GM12878 (cell line): ENCODE results near the gene NCAPH2. TPM values are rescaled to one million over a fixed set of nuclear protein-coding genes. Genes with fewer than 3 reads are reported as not detected.

ENCODE experiments used
- ATAC-seq: fragments of 200-7000 bp; cut with Tn5 transposase; 3 replicates; pipeline ENCODE4 v1.9.1; 2020; ENCODE audit warnings: mild to moderate bottlenecking, moderate library complexity
- BruUV-seq: library from RNA; stranded (reverse); fragments of 400-500 nt; replicated peaks from 2 replicates; lab custom pipeline; 2021; lab: Mats Ljungman, UMichigan
- CTCF ChIA-PET: fragments of 300-600 bp; sonication (Branson Sonifier 250); formaldehyde crosslinking; extraction: SDS; loops from one replicate; lab custom pipeline; 2021; ENCODE audit warnings: inconsistent platforms; lab: Yijun Ruan, JAX
- POLR2A ChIA-PET: fragments of 350-600 bp; formaldehyde crosslinking; extraction: SDS; loops from one replicate; lab custom pipeline; 2021; ENCODE audit warnings: inconsistent platforms; lab: Charles Lee
- RAD21 ChIA-PET: fragments of 300-600 bp; sonication (Branson Sonifier 250); formaldehyde crosslinking; loops from one replicate; lab custom pipeline; 2023; ENCODE audit warnings: antibody characterized with exemption; ENCODE audit not compliant: unreplicated experiment; lab: Charles Lee
- SMC1A ChIA-PET: fragments of 300-600 bp; sonication (Branson Sonifier 250); formaldehyde crosslinking; loops from one replicate; lab custom pipeline; 2023; ENCODE audit not compliant: unreplicated experiment, uncharacterized antibody; lab: Charles Lee
- DNase-seq: peaks from one replicate; pipeline ENCODE4 v3.0.0-alpha.2; 2011; ENCODE audit warnings: low read depth, low spot score
- FAIRE-seq: peaks from 3 replicates; lab custom pipeline; 2011; peaks lifted over from hg19 to GRCh38; lab: Jason Lieb, UNC
- H2AFZ ChIP-seq: 2 replicates; pipeline ENCODE4 v1.6.0; 2011; ENCODE audit warnings: low read depth, low read length, control low read depth; ENCODE audit not compliant: control insufficient read depth
- H3K27ac ChIP-seq: 2 replicates; pipeline ENCODE4 v1.5.1; 2011; ENCODE audit warnings: control low read depth; ENCODE audit not compliant: control insufficient read depth, insufficient read depth
- H3K27me3 ChIP-seq, 2 experiments: replicated peaks in 1 of 2; 2 replicates each; pipeline versions ENCODE4 v1.6.0 to v1.6.1; 2011; ENCODE audit warnings: low read length in 1 of 2; ENCODE audit not compliant: control insufficient read depth in 2 of 2, insufficient read depth in 2 of 2
- H3K36me3 ChIP-seq, 2 experiments: 2 replicates each; pipeline ENCODE4 v1.5.1; 2011; ENCODE audit warnings: low read length in 1 of 2; ENCODE audit not compliant: control insufficient read depth in 2 of 2, insufficient read depth in 2 of 2
- H3K4me1 ChIP-seq: 2 replicates; pipeline ENCODE4 v1.6.1; 2011; ENCODE audit warnings: mild to moderate bottlenecking, low read length, moderate library complexity, mixed read lengths; ENCODE audit not compliant: control insufficient read depth, insufficient read depth
- H3K4me2 ChIP-seq: 2 replicates; pipeline ENCODE4 v1.6.0; 2011; ENCODE audit warnings: control low read depth; ENCODE audit not compliant: control insufficient read depth, insufficient read depth
- H3K4me3 ChIP-seq: fragments of 200-600 bp; sonication (generic); 2 replicates; pipeline ENCODE4 v1.5.1; 2016
- H3K79me2 ChIP-seq: 2 replicates; pipeline ENCODE4 v1.6.0; 2011; ENCODE audit warnings: low read length; ENCODE audit not compliant: control insufficient read depth, insufficient read depth
- H3K9ac ChIP-seq: 2 replicates; pipeline ENCODE4 v1.8.0; 2011; ENCODE audit warnings: low read length, control low read depth, mixed read lengths; ENCODE audit not compliant: control insufficient read depth, insufficient read depth
- H3K9me3 ChIP-seq: replicated peaks from 3 replicates; pipeline ENCODE4 v1.5.1; 2011; ENCODE audit warnings: mild to moderate bottlenecking, low read length; ENCODE audit not compliant: control insufficient read depth, insufficient read depth
- H4K20me1 ChIP-seq: 2 replicates; pipeline ENCODE4 v1.6.0; 2011; ENCODE audit not compliant: control insufficient read depth, insufficient read depth
- RB1 ChIP-seq: fragments of 450-650 bp; formaldehyde crosslinking; IDR thresholded peaks from 2 replicates; pipeline ENCODE4 v1.6.1; 2017; ENCODE audit warnings: mild to moderate bottlenecking, borderline replicate concordance
- RELA ChIP-seq: fragments of 450-650 bp; IDR thresholded peaks from 2 replicates; pipeline ENCODE4 v1.8.0; 2014; ENCODE audit warnings: borderline replicate concordance; ENCODE audit not compliant: partially characterized antibody
- RUNX3 ChIP-seq: IDR thresholded peaks from 2 replicates; pipeline ENCODE4 v1.6.1; 2012; ENCODE audit warnings: low read length, inconsistent platforms
- SPI1 ChIP-seq: IDR thresholded peaks from 2 replicates; pipeline ENCODE4 v1.6.1; 2011; ENCODE audit warnings: low read depth, mild to moderate bottlenecking, low read length, moderate library complexity, borderline replicate concordance; ENCODE audit not compliant: insufficient read depth
- SREBF2 ChIP-seq: IDR thresholded peaks from 2 replicates; pipeline ENCODE4 v1.6.1; 2012; ENCODE audit warnings: mild to moderate bottlenecking, low read length
- YBX1 ChIP-seq: fragments of 450-650 bp; IDR thresholded peaks from 2 replicates; pipeline ENCODE4 v1.6.1; 2016; ENCODE audit warnings: antibody characterized with exemption
- WGBS: methylation state at CpG from one replicate; pipeline ENCODE4 v1.1.6; 2016; ENCODE audit warnings: low lambda C conversion rate; ENCODE audit not compliant: insufficient replicate concordance, insufficient coverage; ENCODE audit errors: missing lambda C conversion rate; 5-methylcytosine and 5-hydroxymethylcytosine counted together
- in situ Hi-C: fragments of 300-500 bp; cut with MboI; formaldehyde crosslinking; loops from 9 replicates; pipeline ENCODE4 v1.14.3; 2018; ENCODE audit warnings: mixed read lengths
- intact Hi-C: fragments of 100-400 bp; cut with micrococcal nuclease; formaldehyde crosslinking; loops from one replicate; pipeline ENCODE4 v1.14.2; 2022; ENCODE audit not compliant: unreplicated experiment
- polyA plus RNA-seq, 11 experiments: library from polyadenylated mRNA; depleted of rRNA in 4 of 11; unstranded in 6 of 11; stranded (reverse) in 5 of 11; fragments of >200 nt; fragmentation: Nextera tagmentation in 4 of 11; fragmentation: Illumina TruSeq in 1 of 11; extraction: Ambion mirVana in 4 of 11; extraction: Trizol in 1 of 11; gene quantifications; 1 replicate in 1 of 11; 2 replicates in 10 of 11; pipeline versions ENCODE4 v1.2.1 to v1.2.3, GENCODE V29; 2011 to 2016; ENCODE audit warnings: inconsistent platforms in 2 of 11, missing spikeins in 2 of 11, low read depth in 1 of 11
- total RNA-seq, 4 experiments: library from RNA; depleted of rRNA in 3 of 4; stranded (reverse); fragments of >200 nt in 3 of 4; fragmentation: Illumina TruSeq in 1 of 4; extraction: Trizol in 1 of 4; gene quantifications; 2 replicates each; pipeline versions ENCODE4 v1.2.1 to v1.2.3, GENCODE V29; 2013 to 2021
- TF ChIP-seq, protein P1 (sequence below): fragments of 150-350 bp; IDR thresholded peaks from 2 replicates; pipeline ENCODE4 v1.6.1; 2016; ENCODE audit warnings: low read depth, low read length
- TF ChIP-seq, protein P2 (sequence below): fragments of 450-650 bp; IDR thresholded peaks from 2 replicates; pipeline ENCODE4 v1.6.1; 2017; ENCODE audit warnings: antibody characterized with exemption, mild to moderate bottlenecking, moderate library complexity

Gene NCAPH2
- total and polyA plus RNA-seq, 10 of the 15 experiments (the other 5 are each of a cell fraction or from before 2014, with no cell fraction given) = 5.0 to 110 (median 59.9) TPM

DNA sequence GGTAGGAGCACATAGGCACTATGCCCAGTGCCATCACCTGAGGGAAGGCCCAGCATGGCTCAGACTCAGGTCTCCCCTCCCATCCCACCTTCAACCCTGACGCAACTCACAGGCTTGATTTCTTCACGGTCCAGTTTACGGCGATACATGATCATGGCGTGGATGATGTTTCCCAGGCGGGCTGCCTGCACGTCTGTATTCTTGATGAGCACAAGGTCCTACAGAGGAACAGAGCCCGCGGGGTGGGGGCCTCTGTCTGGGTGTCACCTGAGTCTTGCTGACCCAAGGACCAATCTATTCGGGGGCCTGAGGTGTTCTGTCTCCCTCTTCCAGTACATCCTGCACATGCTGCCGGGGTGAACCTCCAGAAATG is 66.3 kb downstream of the NCAPH2 start:
- no peak overlapping the region for H3K4me3 ChIP-seq
- intact Hi-C loops (no loop called here), in situ Hi-C loops (no loop called here)
- DNase-seq = no peak
- H3K79me2 ChIP-seq = no peaks in the 10 kb centered on the region; the same call in 1 of the 2 replicates
- H4K20me1 ChIP-seq = no peaks in the 10 kb centered on the region
- no peak for ATAC-seq
- peaks cover 12 to 13% of the 10 kb centered on the region in 2 experiments; a peak in 3 of 4 replicates for H3K36me3 ChIP-seq
- H3K9me3 ChIP-seq = no peaks in the 10 kb centered on the region
- FAIRE-seq = no peak
- 93% methylated on average over 11 of the region's 11 CpGs for WGBS
- TF ChIP-seq RUNX3 = no peak
- no peak for TF ChIP-seq YBX1
- TF ChIP-seq, protein P1, sequence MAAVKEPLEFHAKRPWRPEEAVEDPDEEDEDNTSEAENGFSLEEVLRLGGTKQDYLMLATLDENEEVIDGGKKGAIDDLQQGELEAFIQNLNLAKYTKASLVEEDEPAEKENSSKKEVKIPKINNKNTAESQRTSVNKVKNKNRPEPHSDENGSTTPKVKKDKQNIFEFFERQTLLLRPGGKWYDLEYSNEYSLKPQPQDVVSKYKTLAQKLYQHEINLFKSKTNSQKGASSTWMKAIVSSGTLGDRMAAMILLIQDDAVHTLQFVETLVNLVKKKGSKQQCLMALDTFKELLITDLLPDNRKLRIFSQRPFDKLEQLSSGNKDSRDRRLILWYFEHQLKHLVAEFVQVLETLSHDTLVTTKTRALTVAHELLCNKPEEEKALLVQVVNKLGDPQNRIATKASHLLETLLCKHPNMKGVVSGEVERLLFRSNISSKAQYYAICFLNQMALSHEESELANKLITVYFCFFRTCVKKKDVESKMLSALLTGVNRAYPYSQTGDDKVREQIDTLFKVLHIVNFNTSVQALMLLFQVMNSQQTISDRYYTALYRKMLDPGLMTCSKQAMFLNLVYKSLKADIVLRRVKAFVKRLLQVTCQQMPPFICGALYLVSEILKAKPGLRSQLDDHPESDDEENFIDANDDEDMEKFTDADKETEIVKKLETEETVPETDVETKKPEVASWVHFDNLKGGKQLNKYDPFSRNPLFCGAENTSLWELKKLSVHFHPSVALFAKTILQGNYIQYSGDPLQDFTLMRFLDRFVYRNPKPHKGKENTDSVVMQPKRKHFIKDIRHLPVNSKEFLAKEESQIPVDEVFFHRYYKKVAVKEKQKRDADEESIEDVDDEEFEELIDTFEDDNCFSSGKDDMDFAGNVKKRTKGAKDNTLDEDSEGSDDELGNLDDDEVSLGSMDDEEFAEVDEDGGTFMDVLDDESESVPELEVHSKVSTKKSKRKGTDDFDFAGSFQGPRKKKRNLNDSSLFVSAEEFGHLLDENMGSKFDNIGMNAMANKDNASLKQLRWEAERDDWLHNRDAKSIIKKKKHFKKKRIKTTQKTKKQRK = no peak
- TF ChIP-seq RB1 = no peak
- TF ChIP-seq, protein P2, sequence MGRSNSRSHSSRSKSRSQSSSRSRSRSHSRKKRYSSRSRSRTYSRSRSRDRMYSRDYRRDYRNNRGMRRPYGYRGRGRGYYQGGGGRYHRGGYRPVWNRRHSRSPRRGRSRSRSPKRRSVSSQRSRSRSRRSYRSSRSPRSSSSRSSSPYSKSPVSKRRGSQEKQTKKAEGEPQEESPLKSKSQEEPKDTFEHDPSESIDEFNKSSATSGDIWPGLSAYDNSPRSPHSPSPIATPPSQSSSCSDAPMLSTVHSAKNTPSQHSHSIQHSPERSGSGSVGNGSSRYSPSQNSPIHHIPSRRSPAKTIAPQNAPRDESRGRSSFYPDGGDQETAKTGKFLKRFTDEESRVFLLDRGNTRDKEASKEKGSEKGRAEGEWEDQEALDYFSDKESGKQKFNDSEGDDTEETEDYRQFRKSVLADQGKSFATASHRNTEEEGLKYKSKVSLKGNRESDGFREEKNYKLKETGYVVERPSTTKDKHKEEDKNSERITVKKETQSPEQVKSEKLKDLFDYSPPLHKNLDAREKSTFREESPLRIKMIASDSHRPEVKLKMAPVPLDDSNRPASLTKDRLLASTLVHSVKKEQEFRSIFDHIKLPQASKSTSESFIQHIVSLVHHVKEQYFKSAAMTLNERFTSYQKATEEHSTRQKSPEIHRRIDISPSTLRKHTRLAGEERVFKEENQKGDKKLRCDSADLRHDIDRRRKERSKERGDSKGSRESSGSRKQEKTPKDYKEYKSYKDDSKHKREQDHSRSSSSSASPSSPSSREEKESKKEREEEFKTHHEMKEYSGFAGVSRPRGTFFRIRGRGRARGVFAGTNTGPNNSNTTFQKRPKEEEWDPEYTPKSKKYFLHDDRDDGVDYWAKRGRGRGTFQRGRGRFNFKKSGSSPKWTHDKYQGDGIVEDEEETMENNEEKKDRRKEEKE = no peak
- no peak for TF ChIP-seq SPI1
- TF ChIP-seq SREBF2 = no peak
- TF ChIP-seq RELA = no peak
- no peak overlapping the region for H2AFZ ChIP-seq
- peaks cover 13% of the 10 kb centered on the region for H3K4me1 ChIP-seq
- H3K4me2 ChIP-seq = no peak overlapping the region
- H3K9ac ChIP-seq = no peak overlapping the region
- H3K27ac ChIP-seq = no peak overlapping the region
- no peaks in the 10 kb centered on the region for H3K27me3 ChIP-seq
- POLR2A ChIA-PET = no interaction called here
- BruUV-seq = no TSS peak
- SMC1A ChIA-PET = no interaction called here
- CTCF ChIA-PET = interaction anchor here (1.2 to 2.0 kb wide), 2 partner anchors 47 to 49 kb away, joined by 3 to 6 read pairs; no protein-coding TSS in a partner anchor
- RAD21 ChIA-PET = no interaction called here

Other genes with a start within 250 kb of the NCAPH2 start
Only the 7 nearest of the 19 such genes appear.
- 42.7 and 48.0 TPM in 2 replicates for gene SBF1, start 33.2 kb upstream of the NCAPH2 start, total RNA-seq (2014; rRNA removed)
- 14.6 and 16.1 TPM in 2 replicates for gene SBF1, start 33.2 kb upstream of the NCAPH2 start, total RNA-seq (2014; rRNA removed; fragmentation: Illumina TruSeq; extraction: Trizol)
- gene SBF1, start 33.2 kb upstream of the NCAPH2 start, total RNA-seq (2021) = 77.9 and 95.0 TPM in 2 replicates
- 11.1 and 19.5 TPM in 2 replicates for gene SBF1, start 33.2 kb upstream of the NCAPH2 start, polyA plus RNA-seq (2011; rRNA removed)
- 1.2 and 7.4 TPM in 2 replicates for gene SBF1, start 33.2 kb upstream of the NCAPH2 start, polyA plus RNA-seq (2014; fragmentation: Illumina TruSeq; extraction: Trizol)
- 1 to 10 TPM in 1 of 2 experiments, under 1 TPM in 1; 0.23 to 1.2 TPM for gene SBF1, start 33.2 kb upstream of the NCAPH2 start, polyA plus RNA-seq (2014; fragmentation: Nextera tagmentation; extraction: Ambion mirVana)
- 42.2 and 47.5 TPM in 2 replicates for gene SBF1, start 33.2 kb upstream of the NCAPH2 start, polyA plus RNA-seq (2014; rRNA removed)
- gene SBF1, start 33.2 kb upstream of the NCAPH2 start, polyA plus RNA-seq (2016; fragmentation: Nextera tagmentation; extraction: Ambion mirVana) = 10 to 100 TPM; 10.0 to 28.6 TPM
- 0.06 and 0.16 TPM in 2 replicates for gene ADM2, start 26.7 kb upstream of the NCAPH2 start, total RNA-seq (2014; rRNA removed)
- gene ADM2, start 26.7 kb upstream of the NCAPH2 start, total RNA-seq (2014; rRNA removed; fragmentation: Illumina TruSeq; extraction: Trizol) = 0.04 TPM in 1 of 2 replicates, not detected in the other
- 0.31 and 0.48 TPM in 2 replicates for gene ADM2, start 26.7 kb upstream of the NCAPH2 start, total RNA-seq (2021)
- gene ADM2, start 26.7 kb upstream of the NCAPH2 start, polyA plus RNA-seq (2011; rRNA removed) = 0.23 and 0.30 TPM in 2 replicates
- 0.04 TPM in 1 of 2 replicates, not detected in the other for gene ADM2, start 26.7 kb upstream of the NCAPH2 start, polyA plus RNA-seq (2014; fragmentation: Illumina TruSeq; extraction: Trizol)
- gene ADM2, start 26.7 kb upstream of the NCAPH2 start, polyA plus RNA-seq (2014; fragmentation: Nextera tagmentation; extraction: Ambion mirVana) = under 1 TPM in 1 of 2 experiments, not detected in 1; 0.02 TPM
- 0.14 and 0.33 TPM in 2 replicates for gene ADM2, start 26.7 kb upstream of the NCAPH2 start, polyA plus RNA-seq (2014; rRNA removed)
- under 1 TPM in 1 of 2 experiments, not detected in 1; 0.17 TPM for gene ADM2, start 26.7 kb upstream of the NCAPH2 start, polyA plus RNA-seq (2016; fragmentation: Nextera tagmentation; extraction: Ambion mirVana)
- not detected in 2 replicates for gene MIOX, start 21.4 kb upstream of the NCAPH2 start, total RNA-seq (2014; rRNA removed)
- gene MIOX, start 21.4 kb upstream of the NCAPH2 start, total RNA-seq (2014; rRNA removed; fragmentation: Illumina TruSeq; extraction: Trizol) = not detected in 2 replicates
- gene MIOX, start 21.4 kb upstream of the NCAPH2 start, total RNA-seq (2021) = not detected in 2 replicates
- 0.13 and 0.31 TPM in 2 replicates for gene MIOX, start 21.4 kb upstream of the NCAPH2 start, polyA plus RNA-seq (2011; rRNA removed)
- gene MIOX, start 21.4 kb upstream of the NCAPH2 start, polyA plus RNA-seq (2014; fragmentation: Illumina TruSeq; extraction: Trizol) = 0.10 TPM in 1 of 2 replicates, not detected in the other
- not detected for gene MIOX, start 21.4 kb upstream of the NCAPH2 start, polyA plus RNA-seq (2014; fragmentation: Nextera tagmentation; extraction: Ambion mirVana)
- gene MIOX, start 21.4 kb upstream of the NCAPH2 start, polyA plus RNA-seq (2014; rRNA removed) = 0.36 TPM in 1 of 2 replicates, not detected in the other
- gene MIOX, start 21.4 kb upstream of the NCAPH2 start, polyA plus RNA-seq (2016; fragmentation: Nextera tagmentation; extraction: Ambion mirVana) = not detected
- gene LMF2, start 522 bp upstream of the NCAPH2 start, total RNA-seq (2014; rRNA removed) = 32.2 and 34.9 TPM in 2 replicates
- 5.5 and 5.7 TPM in 2 replicates for gene LMF2, start 522 bp upstream of the NCAPH2 start, total RNA-seq (2014; rRNA removed; fragmentation: Illumina TruSeq; extraction: Trizol)
- 54.7 and 57.5 TPM in 2 replicates for gene LMF2, start 522 bp upstream of the NCAPH2 start, total RNA-seq (2021)
- gene LMF2, start 522 bp upstream of the NCAPH2 start, polyA plus RNA-seq (2011; rRNA removed) = 2.3 and 7.6 TPM in 2 replicates
- gene LMF2, start 522 bp upstream of the NCAPH2 start, polyA plus RNA-seq (2014; fragmentation: Illumina TruSeq; extraction: Trizol) = 0.44 and 3.4 TPM in 2 replicates
- under 1 TPM; 0.08 to 0.55 TPM for gene LMF2, start 522 bp upstream of the NCAPH2 start, polyA plus RNA-seq (2014; fragmentation: Nextera tagmentation; extraction: Ambion mirVana)
- 49.4 and 61.2 TPM in 2 replicates for gene LMF2, start 522 bp upstream of the NCAPH2 start, polyA plus RNA-seq (2014; rRNA removed)
- gene LMF2, start 522 bp upstream of the NCAPH2 start, polyA plus RNA-seq (2016; fragmentation: Nextera tagmentation; extraction: Ambion mirVana) = 10 to 100 TPM; 36.2 to 39.5 TPM
- gene SCO2, start 17.4 kb downstream of the NCAPH2 start, total RNA-seq (2014; rRNA removed) = 2.8 and 4.4 TPM in 2 replicates
- 0.32 and 0.36 TPM in 2 replicates for gene SCO2, start 17.4 kb downstream of the NCAPH2 start, total RNA-seq (2014; rRNA removed; fragmentation: Illumina TruSeq; extraction: Trizol)
- gene SCO2, start 17.4 kb downstream of the NCAPH2 start, total RNA-seq (2021) = 6.4 and 16.0 TPM in 2 replicates
- 2.0 and 2.2 TPM in 2 replicates for gene SCO2, start 17.4 kb downstream of the NCAPH2 start, polyA plus RNA-seq (2011; rRNA removed)
- 0.18 TPM in 1 of 2 replicates, not detected in the other for gene SCO2, start 17.4 kb downstream of the NCAPH2 start, polyA plus RNA-seq (2014; fragmentation: Illumina TruSeq; extraction: Trizol)
- 1 to 10 TPM in 1 of 2 experiments, not detected in 1; 1.0 TPM for gene SCO2, start 17.4 kb downstream of the NCAPH2 start, polyA plus RNA-seq (2014; fragmentation: Nextera tagmentation; extraction: Ambion mirVana)
- gene SCO2, start 17.4 kb downstream of the NCAPH2 start, polyA plus RNA-seq (2014; rRNA removed) = 2.4 and 7.1 TPM in 2 replicates
- 10 to 100 TPM; 14.0 to 16.0 TPM for gene SCO2, start 17.4 kb downstream of the NCAPH2 start, polyA plus RNA-seq (2016; fragmentation: Nextera tagmentation; extraction: Ambion mirVana)
- gene TYMP, start 21.8 kb downstream of the NCAPH2 start, total RNA-seq (2014; rRNA removed) = 39.8 and 40.8 TPM in 2 replicates
- gene TYMP, start 21.8 kb downstream of the NCAPH2 start, total RNA-seq (2014; rRNA removed; fragmentation: Illumina TruSeq; extraction: Trizol) = 8.9 and 9.8 TPM in 2 replicates
- 53.2 and 53.9 TPM in 2 replicates for gene TYMP, start 21.8 kb downstream of the NCAPH2 start, total RNA-seq (2021)
- gene TYMP, start 21.8 kb downstream of the NCAPH2 start, polyA plus RNA-seq (2011; rRNA removed) = 8.8 and 21.0 TPM in 2 replicates
- gene TYMP, start 21.8 kb downstream of the NCAPH2 start, polyA plus RNA-seq (2014; fragmentation: Illumina TruSeq; extraction: Trizol) = 3.0 and 5.6 TPM in 2 replicates
- gene TYMP, start 21.8 kb downstream of the NCAPH2 start, polyA plus RNA-seq (2014; fragmentation: Nextera tagmentation; extraction: Ambion mirVana) = under 1 TPM; 0.42 to 0.91 TPM
- 55.7 and 57.8 TPM in 2 replicates for gene TYMP, start 21.8 kb downstream of the NCAPH2 start, polyA plus RNA-seq (2014; rRNA removed)
- gene TYMP, start 21.8 kb downstream of the NCAPH2 start, polyA plus RNA-seq (2016; fragmentation: Nextera tagmentation; extraction: Ambion mirVana) = 10 to 100 TPM; 28.3 to 37.7 TPM
- gene KLHDC7B, start 37.7 kb downstream of the NCAPH2 start, total RNA-seq (2014; rRNA removed) = 1.3 and 1.5 TPM in 2 replicates
- 0.32 and 0.63 TPM in 2 replicates for gene KLHDC7B, start 37.7 kb downstream of the NCAPH2 start, total RNA-seq (2014; rRNA removed; fragmentation: Illumina TruSeq; extraction: Trizol)
- gene KLHDC7B, start 37.7 kb downstream of the NCAPH2 start, total RNA-seq (2021) = 1.1 and 1.7 TPM in 2 replicates
- gene KLHDC7B, start 37.7 kb downstream of the NCAPH2 start, polyA plus RNA-seq (2011; rRNA removed) = not detected in 2 replicates
- 0.59 and 0.65 TPM in 2 replicates for gene KLHDC7B, start 37.7 kb downstream of the NCAPH2 start, polyA plus RNA-seq (2014; fragmentation: Illumina TruSeq; extraction: Trizol)
- gene KLHDC7B, start 37.7 kb downstream of the NCAPH2 start, polyA plus RNA-seq (2014; fragmentation: Nextera tagmentation; extraction: Ambion mirVana) = under 1 TPM in 1 of 2 experiments, not detected in 1; 0.05 TPM
- 1.8 and 2.2 TPM in 2 replicates for gene KLHDC7B, start 37.7 kb downstream of the NCAPH2 start, polyA plus RNA-seq (2014; rRNA removed)
- 1 to 10 TPM in 1 of 2 experiments, under 1 TPM in 1; 0.72 to 1.1 TPM for gene KLHDC7B, start 37.7 kb downstream of the NCAPH2 start, polyA plus RNA-seq (2016; fragmentation: Nextera tagmentation; extraction: Ambion mirVana)